Measurements from ENCODE around the gene TMX1.

GRCh38 chr14:51294951-51295525, 55.0 kb downstream of the TMX1 start:
- TF ChIP-seq EZH2 (IDR thresholded peaks at IDR 0.05): no peak
- no peak for TF ChIP-seq POLR2AphosphoS5 (IDR thresholded peaks at IDR 0.05; ENCODE audit: borderline replicate concordance, low read depth, low read length)

All from SK-N-MC (cell line).